Endodermal cell (in vitro differentiated cells): ENCODE measurements around the gene FADS1. TPM values are rescaled to one million over a fixed set of nuclear protein-coding genes. Genes with fewer than 3 reads are reported as not detected.

Experiments
- DNase-seq: peaks from one replicate; pipeline ENCODE4 v3.0.0-alpha.2; 2017
- H3K27ac ChIP-seq: 2 replicates; pipeline ENCODE4 v1.5.1; 2013; ENCODE audit warnings: mild to moderate bottlenecking, low read depth, low read length, moderate library complexity
- H3K27me3 ChIP-seq: 2 replicates; pipeline ENCODE4 v1.6.1; 2013; ENCODE audit warnings: mild to moderate bottlenecking, low read length, moderate library complexity; ENCODE audit not compliant: insufficient read depth, control insufficient read depth, poor library complexity, severe bottlenecking
- H3K36me3 ChIP-seq: 2 replicates; pipeline ENCODE4 v1.7.0; 2013; ENCODE audit warnings: mild to moderate bottlenecking, low read length, moderate library complexity; ENCODE audit not compliant: control insufficient read depth, insufficient read depth
- H3K4me1 ChIP-seq: one replicate; pipeline ENCODE4 v1.7.0; 2013; ENCODE audit warnings: low read length; ENCODE audit not compliant: control insufficient read depth, insufficient read depth
- H3K4me3 ChIP-seq: 2 replicates; pipeline ENCODE4 v1.5.1; 2013; ENCODE audit warnings: mild to moderate bottlenecking, low read length, moderate library complexity
- H3K9ac ChIP-seq: 2 replicates; pipeline ENCODE4 v1.6.1; 2013; ENCODE audit warnings: mild to moderate bottlenecking, low read length, moderate library complexity; ENCODE audit not compliant: poor library complexity, severe bottlenecking; ENCODE audit errors: extremely low read depth
- H3K9me3 ChIP-seq: 2 replicates; pipeline ENCODE4 v1.6.1; 2013; ENCODE audit warnings: mild to moderate bottlenecking, low read length, moderate library complexity; ENCODE audit not compliant: control insufficient read depth
- H3K27ac Mint-ChIP-seq: 2 replicates; pipeline ENCODE4 v1.8.0; 2020; ENCODE audit warnings: mixed read lengths
- H3K27me3 Mint-ChIP-seq: 2 replicates; pipeline ENCODE4 v1.8.0; 2021; ENCODE audit warnings: mild to moderate bottlenecking, mixed read lengths; ENCODE audit not compliant: insufficient read depth
- H3K36me3 Mint-ChIP-seq: 2 replicates; pipeline ENCODE4 v1.8.0; 2020; ENCODE audit warnings: low read depth, mixed read lengths
- H3K4me1 Mint-ChIP-seq: 2 replicates; pipeline ENCODE4 v1.8.0; 2020; ENCODE audit warnings: mixed read lengths
- H3K4me3 Mint-ChIP-seq: 2 replicates; pipeline ENCODE4 v1.8.0; 2020; ENCODE audit warnings: mild to moderate bottlenecking, moderate library complexity, mixed read lengths
- H3K9me3 Mint-ChIP-seq: 2 replicates; pipeline ENCODE4 v1.8.0; 2020; ENCODE audit warnings: mild to moderate bottlenecking, mixed read lengths
- CTCF ChIP-seq: fragments of 200-600 bp; sonication (generic); conservative IDR thresholded peaks from 2 replicates; pipeline ENCODE4 v1.5.0; 2021; ENCODE audit warnings: antibody characterized with exemption, mild to moderate bottlenecking
- WGBS, 2 experiments: methylation state at CpG; one replicate each; pipeline versions ENCODE4 v1.1.5 to v1.1.7; 2013; ENCODE audit warnings: missing lambda C conversion rate in 2 of 2, mixed read lengths in 1 of 2; ENCODE audit not compliant: insufficient coverage in 1 of 2, insufficient read length in 1 of 2; 5-methylcytosine and 5-hydroxymethylcytosine counted together
- total RNA-seq, 2 donors: library from RNA; stranded (reverse); fragmentation: NEBNext Ultra II Directional in 1 of 2; extraction: Animal tissue kit (Norgen Biotek cat#: 25700) in 1 of 2; gene quantifications; 2 replicates in 1 of 2; 3 replicates in 1 of 2; pipeline ENCODE4 v1.2.1, GENCODE V29; 2021

FADS1 gene
- total RNA-seq, 2 donors from 2014 or later, result 127 to 138 TPM

GRCh38 chr11:61773356-61773755 is 43.4 kb downstream of the FADS1 start:
- H3K9me3 ChIP-seq, result no peaks in the 10 kb centered on the region
- H3K27ac Mint-ChIP-seq, result no peak overlapping the region

GRCh38 chr11:61771985-61772455 is 44.8 kb downstream of the FADS1 start:
- Histone ChIP-seq H3K9me3 (no peaks in the 10 kb centered on the region), H3K27ac (peak overlapping the region; percentile 24), H3K27me3 (no peaks in the 10 kb centered on the region), H3K4me3 (no peak overlapping the region), H3K9ac (no peak overlapping the region), H3K4me1 (no peaks in the 10 kb centered on the region), H3K36me3 (no peaks in the 10 kb centered on the region)
- H3K4me1 Mint-ChIP-seq, result peaks cover 7% of the 10 kb centered on the region
- no peak overlapping the region for H3K27ac Mint-ChIP-seq
- 80% methylated on average over 5 of the region's 7 CpGs; no CpG with 5 or more reads in 1 of the 2 experiments for WGBS, 2 experiments
- no peak for TF ChIP-seq CTCF
- no peaks in the 10 kb centered on the region for H3K27me3 Mint-ChIP-seq
- no peak overlapping the region for H3K4me3 Mint-ChIP-seq
- H3K36me3 Mint-ChIP-seq, result peaks cover 5% of the 10 kb centered on the region
- no peaks in the 10 kb centered on the region for H3K9me3 Mint-ChIP-seq
- DNase-seq, result peak; percentile 82

More at GRCh38 chr11:61773356-61773755, 43.4 kb downstream of the FADS1 start:
- Histone ChIP-seq H3K36me3 (peaks cover 5% of the 10 kb centered on the region), H3K27ac (peak overlapping the region; percentile 22), H3K27me3 (no peaks in the 10 kb centered on the region), H3K4me1 (no peaks in the 10 kb centered on the region), H3K9ac (no peak overlapping the region), H3K4me3 (no peak overlapping the region)
- no peaks in the 10 kb centered on the region for H3K9me3 Mint-ChIP-seq
- no peak overlapping the region for H3K4me3 Mint-ChIP-seq
- H3K36me3 Mint-ChIP-seq, result peaks cover 13% of the 10 kb centered on the region
- no peaks in the 10 kb centered on the region for H3K27me3 Mint-ChIP-seq
- no peak for DNase-seq
- H3K4me1 Mint-ChIP-seq, result peaks cover 2% of the 10 kb centered on the region
- WGBS, 2 experiments, result 73 to 84% methylated on average over 5 to 10 of the region's 10 CpGs
- no peak for TF ChIP-seq CTCF

GRCh38 chr11:61771195-61771894 is 45.5 kb downstream of the FADS1 start:
- WGBS, 2 experiments, result 88 to 93% methylated on average over 8 to 15 of the region's 15 CpGs
- H3K36me3 Mint-ChIP-seq, result no peaks in the 10 kb centered on the region
- no peak for DNase-seq
- H3K4me3 ChIP-seq, result no peak overlapping the region
- H3K27me3 Mint-ChIP-seq, result no peaks in the 10 kb centered on the region
- H3K9me3 Mint-ChIP-seq, result no peaks in the 10 kb centered on the region
- H3K9me3 ChIP-seq, result no peaks in the 10 kb centered on the region
- H3K27ac ChIP-seq, result no peak overlapping the region
- H3K4me3 Mint-ChIP-seq, result no peak overlapping the region
- H3K36me3 ChIP-seq, result no peaks in the 10 kb centered on the region
- no peak overlapping the region for H3K27ac Mint-ChIP-seq
- peaks cover 7% of the 10 kb centered on the region for H3K4me1 Mint-ChIP-seq
- no peaks in the 10 kb centered on the region for H3K4me1 ChIP-seq
- no peak overlapping the region for H3K9ac ChIP-seq
- no peak for TF ChIP-seq CTCF
- no peaks in the 10 kb centered on the region for H3K27me3 ChIP-seq
